ENCODE measurements around the gene LRIG1.
A peak's percentile ranks its signal among the peaks of the same experiment; 100 is the strongest.

The LRIG1 gene

GRCh38 chr3:66504850-66505641, 4.2 kb upstream of the LRIG1 start:
- DNase-seq, result no peak

GRCh38 chr3:66502981-66503380, 2.2 kb upstream of the LRIG1 start:
- no peak for DNase-seq

DNA sequence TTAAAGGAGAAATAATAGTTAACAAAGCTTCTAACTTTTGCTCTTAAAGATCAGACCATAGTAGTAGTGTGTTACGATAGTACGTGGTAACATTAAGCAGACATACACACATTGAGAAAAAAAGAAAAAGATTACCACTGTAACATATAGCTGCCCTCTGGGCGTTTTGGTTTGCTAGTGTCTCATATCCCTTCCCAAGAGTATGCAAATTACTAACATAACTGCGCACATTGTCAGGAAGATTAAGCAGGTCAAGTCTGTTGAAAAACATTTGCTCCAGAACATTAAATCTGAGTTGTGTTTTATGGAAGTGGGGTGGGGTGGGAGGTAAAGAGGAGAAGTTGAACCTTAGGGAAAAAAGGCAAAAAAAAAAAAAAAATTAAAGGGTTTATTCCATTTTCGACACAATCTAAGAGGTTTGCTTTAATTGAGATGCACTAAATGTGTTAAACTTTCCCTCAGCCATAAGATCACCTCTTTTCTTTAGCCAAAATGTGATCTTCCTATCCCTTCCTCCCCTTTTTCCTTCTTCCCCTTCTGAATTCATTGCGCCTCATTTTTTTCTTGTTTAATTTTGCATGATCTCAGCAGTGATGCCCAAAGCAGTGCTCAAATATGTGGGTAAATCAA, 1.5 kb upstream of the LRIG1 start:
- DNase-seq, result no peak

DNA sequence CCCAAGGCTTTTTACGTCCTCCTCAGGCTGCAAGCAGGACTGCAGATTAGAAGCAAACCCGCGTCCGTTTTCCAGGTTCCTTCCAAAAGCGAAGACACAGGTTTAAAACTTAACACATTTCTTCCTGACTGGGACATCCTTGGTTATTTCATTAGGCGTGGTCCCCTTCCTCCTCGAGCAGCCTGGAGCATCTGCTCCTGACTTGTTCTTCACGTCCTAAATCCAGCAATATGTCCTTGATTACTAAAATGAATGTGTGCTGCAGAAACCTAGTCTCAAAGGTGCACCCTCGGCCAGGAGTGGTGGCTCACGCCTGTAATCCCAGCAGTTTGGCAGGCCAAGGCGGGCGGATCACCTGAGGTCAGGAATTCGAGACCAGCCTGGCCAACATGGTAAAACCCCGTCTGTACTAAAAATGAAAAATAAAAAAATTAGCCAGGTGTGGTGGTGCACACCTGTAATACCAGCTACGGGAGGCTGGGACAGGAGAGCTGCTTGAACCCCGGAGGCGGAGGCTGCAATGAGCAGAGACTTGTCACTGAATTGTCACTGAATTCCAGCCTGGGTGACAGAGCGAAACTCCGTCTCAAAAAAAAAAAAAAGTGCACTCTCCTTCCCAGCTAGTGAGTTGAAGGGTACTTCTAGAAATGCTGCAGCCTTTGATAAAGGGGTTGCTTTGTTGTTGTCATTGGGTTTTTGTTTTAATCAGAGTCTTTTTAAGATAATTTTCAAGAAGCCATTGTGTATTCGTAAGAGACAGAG, 842 bp upstream of the LRIG1 start:
- no peak for DNase-seq

DNA sequence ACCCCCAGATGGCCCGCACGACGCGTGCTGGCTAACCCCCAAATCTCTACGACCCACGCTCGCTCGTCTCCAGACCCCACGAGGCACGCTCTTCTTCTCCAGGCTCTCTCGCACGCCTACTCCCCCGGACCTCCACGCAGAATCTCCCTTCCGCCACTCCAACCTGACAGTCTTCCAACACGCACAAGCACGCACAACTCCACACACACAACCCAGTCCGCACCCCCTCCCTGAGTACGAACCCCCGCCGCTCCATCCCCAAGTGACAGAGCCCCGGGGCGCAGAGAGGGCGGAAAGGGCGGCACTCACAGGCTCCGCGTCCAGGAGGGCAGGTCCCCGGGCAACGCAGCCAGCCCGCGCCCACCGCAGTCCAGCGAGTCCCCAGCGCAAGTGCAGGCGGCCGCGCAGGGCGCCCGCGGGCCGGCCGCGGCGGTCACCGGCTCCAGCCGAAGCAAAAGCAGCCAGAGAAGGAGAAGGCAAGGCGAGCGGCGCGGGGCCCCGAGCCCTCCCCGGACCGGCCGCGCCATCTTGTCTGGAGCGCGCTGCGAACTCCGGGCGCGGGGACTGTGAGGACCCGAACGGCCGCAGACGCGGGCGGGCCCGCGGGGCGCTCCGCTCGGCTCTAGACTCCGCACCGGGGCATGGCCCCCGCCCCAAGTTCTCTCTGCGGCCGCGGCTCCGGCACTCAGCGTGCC, 794 bp downstream of the LRIG1 start:
- peak; percentile 37 for DNase-seq

GRCh38 chr3:66498687-66499621, 1.9 kb downstream of the LRIG1 start:
- DNase-seq, result no peak

GRCh38 chr3:66497985-66498671, 2.7 kb downstream of the LRIG1 start:
- no peak for DNase-seq

DNA sequence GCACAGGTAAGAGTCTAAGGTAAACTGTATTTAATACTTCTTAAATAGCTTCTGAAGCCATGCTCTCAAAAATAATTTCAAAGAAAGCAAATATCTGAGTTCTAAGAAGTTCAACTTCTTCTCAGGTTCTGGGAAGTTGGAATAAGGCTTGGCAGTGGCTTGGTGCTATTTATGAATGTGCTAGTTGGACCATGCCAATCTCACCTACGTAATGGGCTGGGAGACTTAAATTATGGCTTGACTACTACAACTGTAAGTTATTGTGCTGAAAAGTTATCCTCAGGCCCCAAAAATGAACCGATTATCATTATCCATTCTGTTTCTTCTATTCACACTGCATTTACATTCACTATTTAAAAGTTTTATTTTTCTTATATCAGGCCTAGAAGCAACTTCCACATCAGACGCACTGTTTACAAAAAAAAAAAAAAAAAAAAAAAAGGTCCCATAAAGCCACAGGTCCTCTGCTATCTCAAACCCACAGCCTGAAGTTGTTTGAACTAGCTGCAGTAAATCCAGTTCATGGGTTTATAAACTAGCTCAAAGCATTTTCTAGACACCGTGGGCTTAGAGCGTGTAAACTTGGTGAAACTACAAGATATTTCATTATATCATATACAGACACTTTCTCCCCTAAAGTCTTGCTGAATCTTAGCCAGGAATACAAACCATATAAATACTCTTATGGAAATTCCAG, 3.4 kb downstream of the LRIG1 start:
- DNase-seq, result no peak

DNA sequence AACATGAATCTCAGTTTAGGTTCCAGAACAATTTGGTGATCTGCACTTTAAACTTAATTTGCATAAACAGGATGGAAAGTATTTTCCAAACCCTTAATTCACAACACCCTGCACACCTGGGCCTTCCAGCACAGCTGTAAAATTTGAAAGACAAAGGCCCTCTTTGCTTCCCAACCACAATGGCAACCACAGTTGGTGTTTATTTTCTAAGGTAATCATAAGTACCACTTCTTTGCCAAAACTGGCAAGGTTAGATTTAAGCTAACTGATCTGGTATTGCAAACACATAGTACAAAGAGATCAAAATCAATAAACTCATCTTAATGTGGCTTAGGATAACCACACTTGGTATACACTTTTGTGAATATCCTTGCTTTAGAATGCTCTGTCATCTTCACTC, 4.1 kb downstream of the LRIG1 start:
- no peak for DNase-seq

GRCh38 chr3:66496301-66496700, 4.5 kb downstream of the LRIG1 start:
- DNase-seq, result no peak

- DNase-seq, result no peak
Observed at GRCh38 chr3:66495668-66496045, 5.2 kb downstream of the LRIG1 start.

DNA sequence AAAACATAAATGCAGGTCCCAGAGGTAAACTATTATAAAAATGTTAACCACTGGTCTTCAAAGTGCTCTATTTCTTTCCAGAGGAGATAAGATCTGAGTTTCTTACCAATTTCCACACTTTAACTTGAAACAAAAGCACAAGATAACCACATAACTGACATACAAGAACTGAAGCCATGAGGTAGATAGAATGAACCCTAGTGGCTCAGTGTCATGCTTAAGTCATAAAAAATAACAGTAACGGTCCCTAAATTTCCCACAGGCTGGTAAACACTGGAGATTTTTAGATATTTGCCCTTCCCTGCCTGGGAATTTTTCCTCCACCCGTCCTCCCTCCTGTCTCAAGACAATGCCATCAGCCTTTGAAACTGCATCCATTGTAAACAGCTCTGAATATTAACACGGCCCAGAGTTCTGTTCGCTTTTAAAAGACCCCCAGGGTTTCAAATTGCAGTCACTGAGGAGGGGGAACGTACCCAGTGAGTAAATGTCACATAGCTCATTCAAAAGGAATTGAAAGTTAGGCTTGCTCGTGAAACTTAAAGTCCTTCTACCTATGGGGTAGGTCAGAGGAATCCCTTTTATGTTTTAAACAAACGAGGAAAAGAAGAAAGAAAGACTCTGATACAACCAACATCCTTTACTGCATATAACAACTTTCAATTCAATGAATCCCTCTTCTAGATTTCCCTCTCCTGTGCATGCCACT, 5.7 kb downstream of the LRIG1 start:
- no peak for DNase-seq

GRCh38 chr3:66493458-66494099, 7.2 kb downstream of the LRIG1 start:
- no peak for DNase-seq

DNA sequence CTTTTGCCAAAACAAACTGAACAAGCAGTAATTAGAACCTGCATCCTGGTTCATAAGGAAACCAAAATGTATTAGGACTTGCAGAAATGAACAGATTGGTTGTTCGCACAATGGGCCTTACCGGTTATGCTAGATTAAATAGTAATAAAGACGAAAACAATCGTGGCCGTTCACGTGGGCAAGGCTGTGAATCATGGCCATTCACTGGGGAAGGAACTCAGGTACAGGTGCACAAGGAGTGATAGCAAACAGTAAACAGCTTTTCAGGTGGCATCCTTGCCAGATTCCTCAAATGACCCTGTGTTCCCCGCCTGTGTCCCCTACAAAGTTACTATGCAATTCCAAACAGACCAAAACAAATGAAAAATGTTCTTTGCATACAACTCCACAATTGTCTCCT, 8.2 kb downstream of the LRIG1 start:
- DNase-seq, result no peak

DNA sequence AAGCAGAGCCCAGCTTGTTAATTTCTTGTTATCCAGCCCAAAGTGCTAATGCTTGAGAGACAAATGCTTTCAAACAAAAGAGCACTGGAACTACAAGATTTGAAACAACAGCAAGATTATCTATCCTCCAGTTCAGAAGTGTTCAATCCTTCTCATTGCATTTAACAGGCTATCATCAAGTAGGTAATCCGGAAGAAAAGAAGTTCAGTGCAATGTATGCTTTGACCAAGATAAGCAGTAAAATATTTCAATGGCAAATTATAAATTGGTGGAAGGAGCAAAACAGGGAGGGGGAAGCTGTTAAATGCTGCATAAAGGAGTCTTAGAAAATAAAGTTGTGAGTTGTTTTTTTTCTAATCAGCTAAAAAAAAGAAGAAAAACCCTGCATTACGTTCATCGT, 8.8 kb downstream of the LRIG1 start:
- no peak for DNase-seq

DNA sequence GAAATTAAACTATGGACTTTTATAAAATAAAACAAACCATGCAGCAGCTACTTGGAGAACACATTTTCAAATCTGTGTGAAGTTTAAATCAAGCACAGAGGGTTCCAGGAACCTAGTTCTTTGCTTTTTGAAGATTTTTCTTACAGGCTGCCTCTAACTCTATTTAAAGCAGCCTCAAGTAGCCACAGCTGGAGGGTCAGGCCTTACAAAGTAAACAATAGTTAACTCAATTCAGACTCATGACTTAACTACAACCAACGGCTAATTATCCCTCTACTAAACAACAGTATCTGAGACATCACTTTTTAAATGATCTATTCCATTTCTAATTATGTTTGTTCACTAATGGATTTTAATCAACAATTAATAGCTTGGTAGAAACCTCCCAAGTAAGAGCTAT, 9.8 kb downstream of the LRIG1 start:
- DNase-seq, result no peak

- no peak for DNase-seq
Observed at GRCh38 chr3:66490214-66490613, 10.6 kb downstream of the LRIG1 start.

DNA sequence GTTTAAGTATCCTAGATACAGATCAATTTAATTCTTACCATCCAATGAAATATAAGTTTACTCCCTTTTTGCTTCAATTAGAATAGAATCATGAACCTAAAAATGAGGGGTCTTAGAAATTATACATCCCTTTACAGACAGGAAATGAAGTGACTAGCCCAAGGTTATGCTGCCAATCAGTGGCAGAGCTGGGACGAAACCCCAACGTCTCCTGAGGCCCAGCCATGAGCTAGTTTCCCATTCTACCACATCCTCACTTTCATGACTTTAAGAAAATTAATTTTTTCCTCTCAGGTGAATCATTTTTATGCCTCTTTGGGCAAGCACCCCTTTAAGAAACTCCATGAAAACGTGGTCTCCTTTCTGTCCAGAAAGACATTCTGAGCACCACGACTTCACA, 11.2 kb downstream of the LRIG1 start:
- DNase-seq, result peak; percentile 42

DNA sequence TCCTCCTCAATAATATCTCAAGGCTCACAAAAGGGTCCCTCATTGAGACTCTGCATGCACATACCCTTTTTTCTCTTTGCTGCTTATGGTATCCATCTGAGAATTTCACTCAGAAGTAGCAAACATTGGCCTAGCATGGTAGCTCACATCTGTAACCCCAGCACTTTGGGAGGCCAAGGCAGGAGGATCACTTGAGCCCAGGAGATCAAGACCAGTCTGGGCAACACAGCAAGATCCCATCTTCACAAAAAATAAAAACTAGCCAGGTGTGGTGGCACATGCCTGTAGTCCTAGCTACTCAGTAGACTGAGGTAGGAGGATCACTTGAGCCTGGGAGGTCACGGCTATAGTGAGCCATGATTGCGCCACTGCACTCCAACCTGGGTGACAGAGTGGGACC, 11.7 kb downstream of the LRIG1 start:
- no peak for DNase-seq

DNA sequence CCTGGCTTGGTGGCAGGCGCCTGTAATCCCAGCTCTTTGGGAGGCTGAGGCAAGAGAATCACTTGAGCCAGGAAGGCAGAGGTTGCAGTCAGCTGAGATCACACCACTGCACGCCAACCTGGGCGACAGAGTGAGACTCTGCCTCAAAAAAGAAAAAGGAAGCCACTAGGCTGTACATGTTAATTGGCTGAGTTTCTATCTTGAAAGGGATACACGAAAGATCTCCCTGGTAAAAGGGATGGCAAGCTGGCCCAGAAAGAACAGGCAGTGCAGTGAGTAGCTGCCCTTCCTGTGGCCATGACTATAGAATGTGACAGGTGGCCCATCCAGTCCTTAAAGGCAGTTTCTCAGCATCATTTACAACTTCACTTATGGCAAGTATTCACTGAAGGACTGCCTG, 12.3 kb downstream of the LRIG1 start:
- DNase-seq, result no peak
